WTC11 (cell line): ENCODE data around the gene ANAPC13.

Experiments
- IRF2 ChIP-seq: sonication (generic); formaldehyde crosslinking; IDR thresholded peaks from 2 replicates; pipeline ENCODE4 v1.8.0; 2022; ENCODE audit warnings: low read depth, missing genetic modification reagents, borderline replicate concordance
- RORB ChIP-seq: fragments of 250-450 bp; sonication (Bioruptor Pico); IDR thresholded peaks from 2 replicates; pipeline ENCODE4 v1.9.0; 2021; ENCODE audit warnings: mild to moderate bottlenecking
- ZNF121 ChIP-seq: sonication (generic); formaldehyde crosslinking; IDR thresholded peaks from 2 replicates; pipeline ENCODE4 v1.8.0; 2023; ENCODE audit warnings: missing genetic modification reagents
- ZNF138 ChIP-seq: sonication (generic); formaldehyde crosslinking; conservative IDR thresholded peaks from 2 replicates; pipeline ENCODE4 v1.8.1; 2022; ENCODE audit warnings: mild to moderate bottlenecking, moderate library complexity, missing genetic modification reagents
- TF ChIP-seq, protein P1 (sequence below): fragments of 200-600 bp; IDR thresholded peaks from 2 replicates; pipeline ENCODE4 v1.8.0; 2022; ENCODE audit warnings: antibody characterized with exemption
- TF ChIP-seq, protein P2 (sequence below): sonication (generic); formaldehyde crosslinking; IDR thresholded peaks from 2 replicates; pipeline ENCODE4 v1.8.1; 2023; ENCODE audit warnings: mild to moderate bottlenecking, missing genetic modification reagents
- TF ChIP-seq, protein P3 (sequence below): sonication (generic); formaldehyde crosslinking; IDR thresholded peaks from 2 replicates; pipeline ENCODE4 v1.8.0; 2022; ENCODE audit warnings: mild to moderate bottlenecking, missing genetic modification reagents
- TF ChIP-seq, protein P4 (sequence below): sonication (generic); formaldehyde crosslinking; IDR thresholded peaks from 2 replicates; pipeline ENCODE4 v1.8.0; 2022; ENCODE audit warnings: mild to moderate bottlenecking, missing genetic modification reagents
- TF ChIP-seq, protein P5 (sequence below): sonication (generic); formaldehyde crosslinking; IDR thresholded peaks from 2 replicates; pipeline ENCODE4 v1.8.1; 2022; ENCODE audit warnings: low read depth, missing genetic modification reagents, borderline replicate concordance
- TF ChIP-seq, protein P6 (sequence below): sonication (generic); formaldehyde crosslinking; IDR thresholded peaks from 2 replicates; pipeline ENCODE4 v1.8.1; 2023; ENCODE audit warnings: mild to moderate bottlenecking, missing genetic modification reagents, moderate library complexity

DNA sequence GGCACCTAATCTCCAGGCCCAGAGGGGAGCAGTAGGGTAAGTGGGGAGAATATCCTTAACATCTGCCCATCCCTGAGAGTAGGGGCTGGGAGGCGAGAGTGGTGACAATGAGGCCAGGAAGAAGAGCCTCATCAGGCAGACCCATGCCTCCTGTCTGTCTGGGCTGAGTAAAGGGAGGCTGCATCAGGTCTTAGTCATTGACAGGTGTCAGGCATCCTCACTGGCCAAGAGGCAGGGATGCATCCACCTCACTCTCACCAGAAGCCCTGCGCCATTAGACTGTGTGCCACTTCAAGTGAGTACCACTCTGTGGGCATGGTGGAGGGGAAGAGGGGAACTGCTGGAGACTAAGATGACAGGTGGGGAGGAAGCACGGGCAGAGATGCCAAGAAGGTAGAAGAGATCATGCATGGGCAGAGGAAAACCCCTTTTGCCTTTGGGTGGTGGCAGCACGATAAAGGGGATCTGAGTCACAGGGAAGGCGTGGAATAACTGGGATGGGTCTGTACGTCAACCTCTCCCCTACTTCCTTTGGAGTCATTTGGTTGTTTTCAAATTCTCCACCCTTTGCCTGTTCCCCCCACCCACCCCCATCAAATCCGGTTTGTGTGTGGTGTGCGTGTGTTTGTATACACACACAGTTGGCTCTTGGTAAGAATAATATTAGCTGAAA is 14.1 kb downstream of the ANAPC13 start:
- TF ChIP-seq, protein P1, sequence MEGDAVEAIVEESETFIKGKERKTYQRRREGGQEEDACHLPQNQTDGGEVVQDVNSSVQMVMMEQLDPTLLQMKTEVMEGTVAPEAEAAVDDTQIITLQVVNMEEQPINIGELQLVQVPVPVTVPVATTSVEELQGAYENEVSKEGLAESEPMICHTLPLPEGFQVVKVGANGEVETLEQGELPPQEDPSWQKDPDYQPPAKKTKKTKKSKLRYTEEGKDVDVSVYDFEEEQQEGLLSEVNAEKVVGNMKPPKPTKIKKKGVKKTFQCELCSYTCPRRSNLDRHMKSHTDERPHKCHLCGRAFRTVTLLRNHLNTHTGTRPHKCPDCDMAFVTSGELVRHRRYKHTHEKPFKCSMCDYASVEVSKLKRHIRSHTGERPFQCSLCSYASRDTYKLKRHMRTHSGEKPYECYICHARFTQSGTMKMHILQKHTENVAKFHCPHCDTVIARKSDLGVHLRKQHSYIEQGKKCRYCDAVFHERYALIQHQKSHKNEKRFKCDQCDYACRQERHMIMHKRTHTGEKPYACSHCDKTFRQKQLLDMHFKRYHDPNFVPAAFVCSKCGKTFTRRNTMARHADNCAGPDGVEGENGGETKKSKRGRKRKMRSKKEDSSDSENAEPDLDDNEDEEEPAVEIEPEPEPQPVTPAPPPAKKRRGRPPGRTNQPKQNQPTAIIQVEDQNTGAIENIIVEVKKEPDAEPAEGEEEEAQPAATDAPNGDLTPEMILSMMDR, result no peak
- TF ChIP-seq, protein P2, sequence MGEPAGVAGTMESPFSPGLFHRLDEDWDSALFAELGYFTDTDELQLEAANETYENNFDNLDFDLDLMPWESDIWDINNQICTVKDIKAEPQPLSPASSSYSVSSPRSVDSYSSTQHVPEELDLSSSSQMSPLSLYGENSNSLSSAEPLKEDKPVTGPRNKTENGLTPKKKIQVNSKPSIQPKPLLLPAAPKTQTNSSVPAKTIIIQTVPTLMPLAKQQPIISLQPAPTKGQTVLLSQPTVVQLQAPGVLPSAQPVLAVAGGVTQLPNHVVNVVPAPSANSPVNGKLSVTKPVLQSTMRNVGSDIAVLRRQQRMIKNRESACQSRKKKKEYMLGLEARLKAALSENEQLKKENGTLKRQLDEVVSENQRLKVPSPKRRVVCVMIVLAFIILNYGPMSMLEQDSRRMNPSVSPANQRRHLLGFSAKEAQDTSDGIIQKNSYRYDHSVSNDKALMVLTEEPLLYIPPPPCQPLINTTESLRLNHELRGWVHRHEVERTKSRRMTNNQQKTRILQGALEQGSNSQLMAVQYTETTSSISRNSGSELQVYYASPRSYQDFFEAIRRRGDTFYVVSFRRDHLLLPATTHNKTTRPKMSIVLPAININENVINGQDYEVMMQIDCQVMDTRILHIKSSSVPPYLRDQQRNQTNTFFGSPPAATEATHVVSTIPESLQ (CRISPR knock-in tag), result no peak
- TF ChIP-seq, protein P3, sequence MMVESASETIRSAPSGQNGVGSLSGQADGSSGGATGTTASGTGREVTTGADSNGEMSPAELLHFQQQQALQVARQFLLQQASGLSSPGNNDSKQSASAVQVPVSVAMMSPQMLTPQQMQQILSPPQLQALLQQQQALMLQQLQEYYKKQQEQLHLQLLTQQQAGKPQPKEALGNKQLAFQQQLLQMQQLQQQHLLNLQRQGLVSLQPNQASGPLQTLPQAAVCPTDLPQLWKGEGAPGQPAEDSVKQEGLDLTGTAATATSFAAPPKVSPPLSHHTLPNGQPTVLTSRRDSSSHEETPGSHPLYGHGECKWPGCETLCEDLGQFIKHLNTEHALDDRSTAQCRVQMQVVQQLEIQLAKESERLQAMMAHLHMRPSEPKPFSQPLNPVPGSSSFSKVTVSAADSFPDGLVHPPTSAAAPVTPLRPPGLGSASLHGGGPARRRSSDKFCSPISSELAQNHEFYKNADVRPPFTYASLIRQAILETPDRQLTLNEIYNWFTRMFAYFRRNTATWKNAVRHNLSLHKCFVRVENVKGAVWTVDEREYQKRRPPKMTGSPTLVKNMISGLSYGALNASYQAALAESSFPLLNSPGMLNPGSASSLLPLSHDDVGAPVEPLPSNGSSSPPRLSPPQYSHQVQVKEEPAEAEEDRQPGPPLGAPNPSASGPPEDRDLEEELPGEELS (CRISPR knock-in tag), result no peak
- TF ChIP-seq, protein P4, sequence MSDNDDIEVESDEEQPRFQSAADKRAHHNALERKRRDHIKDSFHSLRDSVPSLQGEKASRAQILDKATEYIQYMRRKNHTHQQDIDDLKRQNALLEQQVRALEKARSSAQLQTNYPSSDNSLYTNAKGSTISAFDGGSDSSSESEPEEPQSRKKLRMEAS (CRISPR knock-in tag), result no peak
- TF ChIP-seq IRF2 (CRISPR knock-in tag) (no peak), ZNF121 (CRISPR knock-in tag) (no peak), ZNF138 (no peak), RORB (CRISPR knock-in tag) (no peak)
- TF ChIP-seq, protein P5, sequence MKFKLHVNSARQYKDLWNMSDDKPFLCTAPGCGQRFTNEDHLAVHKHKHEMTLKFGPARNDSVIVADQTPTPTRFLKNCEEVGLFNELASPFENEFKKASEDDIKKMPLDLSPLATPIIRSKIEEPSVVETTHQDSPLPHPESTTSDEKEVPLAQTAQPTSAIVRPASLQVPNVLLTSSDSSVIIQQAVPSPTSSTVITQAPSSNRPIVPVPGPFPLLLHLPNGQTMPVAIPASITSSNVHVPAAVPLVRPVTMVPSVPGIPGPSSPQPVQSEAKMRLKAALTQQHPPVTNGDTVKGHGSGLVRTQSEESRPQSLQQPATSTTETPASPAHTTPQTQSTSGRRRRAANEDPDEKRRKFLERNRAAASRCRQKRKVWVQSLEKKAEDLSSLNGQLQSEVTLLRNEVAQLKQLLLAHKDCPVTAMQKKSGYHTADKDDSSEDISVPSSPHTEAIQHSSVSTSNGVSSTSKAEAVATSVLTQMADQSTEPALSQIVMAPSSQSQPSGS (CRISPR knock-in tag), result no peak
- TF ChIP-seq, protein P6, sequence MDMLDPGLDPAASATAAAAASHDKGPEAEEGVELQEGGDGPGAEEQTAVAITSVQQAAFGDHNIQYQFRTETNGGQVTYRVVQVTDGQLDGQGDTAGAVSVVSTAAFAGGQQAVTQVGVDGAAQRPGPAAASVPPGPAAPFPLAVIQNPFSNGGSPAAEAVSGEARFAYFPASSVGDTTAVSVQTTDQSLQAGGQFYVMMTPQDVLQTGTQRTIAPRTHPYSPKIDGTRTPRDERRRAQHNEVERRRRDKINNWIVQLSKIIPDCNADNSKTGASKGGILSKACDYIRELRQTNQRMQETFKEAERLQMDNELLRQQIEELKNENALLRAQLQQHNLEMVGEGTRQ (CRISPR knock-in tag), result no peak
